Measurements from ENCODE around the gene FYB2.

DNA sequence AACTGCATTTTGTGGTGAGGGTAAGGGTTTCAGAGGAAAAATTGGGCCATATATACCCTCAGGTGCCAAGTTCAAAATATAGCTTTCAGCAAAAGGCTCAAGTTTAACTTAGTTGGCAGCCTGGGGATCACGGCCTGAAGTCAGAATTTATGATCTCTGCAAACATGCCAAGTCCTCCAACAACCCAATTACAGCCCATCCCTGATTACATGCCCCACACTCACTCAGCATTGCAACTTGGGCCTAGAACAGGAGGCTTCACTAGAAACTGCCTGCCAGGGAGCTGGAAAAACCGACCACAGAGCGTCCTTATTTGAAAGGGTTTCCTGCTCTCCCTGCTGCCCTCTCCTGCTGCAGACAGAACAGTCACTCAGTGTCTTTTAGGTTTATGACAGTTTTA is 12.4 kb downstream of the FYB2 start:
- TF ChIP-seq, protein P1, sequence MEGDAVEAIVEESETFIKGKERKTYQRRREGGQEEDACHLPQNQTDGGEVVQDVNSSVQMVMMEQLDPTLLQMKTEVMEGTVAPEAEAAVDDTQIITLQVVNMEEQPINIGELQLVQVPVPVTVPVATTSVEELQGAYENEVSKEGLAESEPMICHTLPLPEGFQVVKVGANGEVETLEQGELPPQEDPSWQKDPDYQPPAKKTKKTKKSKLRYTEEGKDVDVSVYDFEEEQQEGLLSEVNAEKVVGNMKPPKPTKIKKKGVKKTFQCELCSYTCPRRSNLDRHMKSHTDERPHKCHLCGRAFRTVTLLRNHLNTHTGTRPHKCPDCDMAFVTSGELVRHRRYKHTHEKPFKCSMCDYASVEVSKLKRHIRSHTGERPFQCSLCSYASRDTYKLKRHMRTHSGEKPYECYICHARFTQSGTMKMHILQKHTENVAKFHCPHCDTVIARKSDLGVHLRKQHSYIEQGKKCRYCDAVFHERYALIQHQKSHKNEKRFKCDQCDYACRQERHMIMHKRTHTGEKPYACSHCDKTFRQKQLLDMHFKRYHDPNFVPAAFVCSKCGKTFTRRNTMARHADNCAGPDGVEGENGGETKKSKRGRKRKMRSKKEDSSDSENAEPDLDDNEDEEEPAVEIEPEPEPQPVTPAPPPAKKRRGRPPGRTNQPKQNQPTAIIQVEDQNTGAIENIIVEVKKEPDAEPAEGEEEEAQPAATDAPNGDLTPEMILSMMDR (conservative IDR thresholded peaks at IDR 0.05; ENCODE audit: low read depth, low read length): no peak
- TF ChIP-seq EZH2 (IDR thresholded peaks at IDR 0.05; ENCODE audit: low read length, unreplicated experiment): no peak

All from PC-3 (cell line).